ENCODE measurements around the gene SF3A2. TPM values are rescaled to one million over a fixed set of nuclear protein-coding genes. Genes with fewer than 3 reads are reported as not detected.

Gene SF3A2
- total RNA-seq, 1 donor from 2014 or later, result 141 TPM

DNA sequence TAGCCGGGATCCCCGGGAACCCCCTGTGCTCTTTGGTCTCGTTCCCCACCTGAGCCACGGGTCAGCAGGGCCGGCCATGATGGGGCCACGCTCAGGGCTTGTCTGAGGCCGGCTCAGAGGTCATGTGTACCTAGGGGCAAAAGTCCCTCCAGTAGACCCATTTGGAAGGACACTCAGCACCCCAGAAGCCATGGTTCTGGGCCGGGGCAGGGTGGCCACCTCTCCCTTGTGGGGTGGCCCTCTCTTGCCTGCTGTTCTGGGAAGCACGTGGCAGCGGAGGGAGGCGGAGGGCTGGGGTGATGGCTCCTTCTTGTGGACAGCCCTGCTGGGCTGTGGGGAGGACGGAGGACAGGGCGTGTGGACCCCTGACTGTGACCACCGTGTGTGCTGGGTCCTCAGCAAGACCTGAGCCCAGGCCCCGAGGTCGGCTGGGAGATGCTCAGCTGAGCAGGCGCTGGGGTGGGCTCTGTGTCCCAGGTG, 51.8 kb downstream of the SF3A2 start:
- intact Hi-C loops (cut with micrococcal nuclease), result no loop called here

DNA sequence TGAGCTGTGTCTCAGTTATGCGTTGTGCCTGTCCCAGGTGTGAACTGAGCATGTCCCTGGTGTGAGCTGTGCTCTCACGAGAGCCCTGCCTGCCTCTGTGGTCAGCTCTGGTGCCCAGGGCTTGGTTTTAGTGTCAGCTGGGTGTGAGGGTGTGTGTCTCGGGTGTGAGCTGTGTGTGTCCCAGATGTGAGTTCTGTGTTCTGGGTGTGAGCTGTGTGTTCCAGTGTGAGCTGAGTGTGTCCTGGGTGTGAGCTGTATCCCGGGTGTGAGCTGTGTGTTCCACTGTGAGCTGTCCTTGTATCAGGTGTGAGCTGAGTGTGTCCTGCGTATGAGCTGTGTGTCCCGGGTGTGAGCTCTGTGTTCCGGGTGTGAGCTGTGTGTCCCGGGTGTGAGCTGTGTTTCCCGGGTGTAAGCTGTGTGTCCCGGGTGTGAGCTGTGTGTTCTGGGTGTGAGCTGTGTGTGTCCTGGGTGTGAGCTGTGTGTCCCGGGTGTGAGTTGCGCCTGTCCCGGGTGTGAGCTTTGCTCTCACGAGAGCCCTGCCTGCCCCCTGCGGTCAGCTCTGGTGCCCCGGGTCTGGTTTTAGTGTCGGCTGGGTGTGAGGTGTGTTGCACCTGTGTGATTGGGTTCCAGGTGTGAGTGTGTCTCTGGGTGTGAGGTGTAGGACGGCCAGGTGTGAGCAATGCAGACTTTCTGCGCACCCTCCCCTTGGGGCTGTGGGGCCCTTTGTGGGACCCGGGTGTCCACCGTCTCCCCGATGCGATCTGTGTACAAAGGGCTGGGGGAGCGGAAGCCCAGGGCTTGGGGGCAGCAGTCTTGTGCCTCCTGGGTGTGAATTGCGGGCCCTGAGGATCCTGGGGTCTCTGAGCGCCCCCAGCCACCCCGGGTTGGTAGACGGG, 52.4 kb downstream of the SF3A2 start:
- intact Hi-C loops (cut with micrococcal nuclease), result loop anchor here (1.0 kb wide), 1 partner anchor 38 kb away; no protein-coding TSS in a partner anchor

DNA sequence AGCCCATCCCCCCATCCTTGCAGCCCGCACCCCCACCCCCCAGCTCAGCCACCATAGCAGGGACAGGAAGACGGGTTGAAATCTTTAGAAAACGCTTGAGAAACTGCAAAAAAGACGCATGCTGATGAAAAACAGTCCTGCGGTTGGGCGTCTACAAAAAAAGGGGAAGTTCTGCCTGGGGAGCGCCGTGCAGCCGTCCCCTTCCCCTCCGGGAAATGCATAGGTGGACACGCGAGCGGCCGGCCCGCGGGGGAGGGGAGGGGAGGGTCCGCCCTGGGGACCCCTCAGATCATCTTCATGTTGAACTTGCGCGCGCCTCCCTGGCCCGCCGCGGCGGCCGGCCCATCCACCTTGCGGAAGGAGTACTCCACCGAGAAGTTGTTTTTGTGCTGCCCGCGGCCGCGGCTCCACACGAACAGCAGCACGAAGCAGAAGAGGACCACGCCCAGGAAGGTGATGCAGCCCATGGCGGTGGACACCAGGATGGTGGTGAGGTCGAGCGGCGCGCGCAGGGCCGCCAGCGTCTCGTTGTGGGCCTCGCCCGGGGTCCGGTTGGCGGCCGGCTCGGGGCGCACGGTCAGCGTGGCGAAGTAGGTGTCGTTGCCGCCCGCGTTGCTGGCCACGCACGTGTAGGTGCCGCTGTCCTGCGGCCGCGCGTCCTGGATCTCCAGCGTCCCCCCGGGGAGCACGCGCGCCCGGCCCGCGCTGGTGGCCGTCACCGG, 53.3 kb downstream of the SF3A2 start:
- intact Hi-C loops (cut with micrococcal nuclease), result loop anchor here (1.0 kb wide), 1 partner anchor 37 kb away; no protein-coding TSS in a partner anchor

DNA sequence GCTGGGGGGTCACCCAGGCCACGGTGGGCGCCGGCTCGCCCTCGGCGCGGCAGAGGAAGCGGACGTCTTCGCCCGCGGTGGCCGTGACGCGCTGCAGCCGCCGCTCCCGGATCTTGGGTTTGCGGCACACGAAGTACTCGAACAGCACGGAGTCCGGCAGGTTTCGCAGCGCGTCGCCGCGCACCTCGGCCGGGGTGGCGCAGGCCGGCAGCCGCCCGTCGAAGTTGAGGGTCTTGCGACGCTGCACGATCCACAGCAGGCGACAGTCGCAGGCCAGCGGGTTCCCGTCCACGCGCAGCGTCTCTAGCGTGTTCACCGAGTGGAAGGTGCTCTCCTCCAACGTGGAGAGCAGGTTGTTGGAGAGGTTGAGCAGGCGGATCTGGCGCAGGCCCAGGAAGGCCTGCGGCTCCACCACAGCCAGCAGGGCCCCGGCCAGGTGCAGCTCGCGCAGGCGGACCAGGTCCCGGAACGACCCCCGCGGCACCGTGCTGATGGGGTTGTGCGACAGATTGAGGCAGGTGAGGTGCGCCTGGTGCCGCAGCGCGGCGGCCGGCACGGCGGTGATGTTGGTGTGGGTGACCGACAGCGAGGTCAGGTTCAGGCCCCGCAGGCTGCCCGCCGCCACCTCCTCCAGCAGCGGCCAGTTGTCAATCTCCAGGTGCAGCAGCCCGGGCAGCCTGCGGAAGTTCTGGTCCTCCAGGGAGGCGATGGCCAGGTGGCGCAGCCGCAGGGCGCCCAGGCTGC, 54.0 kb downstream of the SF3A2 start:
- intact Hi-C loops (cut with micrococcal nuclease), result no loop called here

DNA sequence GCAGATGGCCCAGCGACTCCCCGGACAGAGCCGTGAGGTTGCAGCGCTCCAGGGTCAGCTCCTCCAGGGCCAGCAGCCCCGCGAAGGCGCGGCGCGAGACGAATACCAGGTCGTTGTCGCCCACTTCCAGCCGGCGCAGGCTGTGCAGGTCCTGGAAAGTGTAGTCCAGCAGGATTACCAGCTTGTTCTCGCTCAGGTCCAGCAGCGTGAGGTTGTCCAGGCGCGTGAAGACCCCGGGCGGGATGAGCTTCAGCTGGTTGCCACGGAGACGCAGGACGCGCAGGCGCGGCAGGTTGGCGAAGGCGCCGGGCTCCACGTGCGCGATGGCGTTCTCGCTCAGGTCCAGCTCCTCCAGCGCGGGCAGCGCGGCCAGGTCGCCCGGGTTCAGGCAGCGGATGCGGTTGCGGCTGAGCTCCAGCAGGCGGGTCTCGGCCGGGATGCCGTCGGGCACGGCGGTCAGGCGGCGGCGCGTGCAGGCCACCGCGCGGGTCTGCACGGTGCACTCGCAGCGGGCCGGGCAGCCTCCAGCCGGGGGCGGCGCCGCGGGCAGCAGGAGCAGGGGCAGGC, 54.6 kb downstream of the SF3A2 start:
- intact Hi-C loops (cut with micrococcal nuclease), result no loop called here

DNA sequence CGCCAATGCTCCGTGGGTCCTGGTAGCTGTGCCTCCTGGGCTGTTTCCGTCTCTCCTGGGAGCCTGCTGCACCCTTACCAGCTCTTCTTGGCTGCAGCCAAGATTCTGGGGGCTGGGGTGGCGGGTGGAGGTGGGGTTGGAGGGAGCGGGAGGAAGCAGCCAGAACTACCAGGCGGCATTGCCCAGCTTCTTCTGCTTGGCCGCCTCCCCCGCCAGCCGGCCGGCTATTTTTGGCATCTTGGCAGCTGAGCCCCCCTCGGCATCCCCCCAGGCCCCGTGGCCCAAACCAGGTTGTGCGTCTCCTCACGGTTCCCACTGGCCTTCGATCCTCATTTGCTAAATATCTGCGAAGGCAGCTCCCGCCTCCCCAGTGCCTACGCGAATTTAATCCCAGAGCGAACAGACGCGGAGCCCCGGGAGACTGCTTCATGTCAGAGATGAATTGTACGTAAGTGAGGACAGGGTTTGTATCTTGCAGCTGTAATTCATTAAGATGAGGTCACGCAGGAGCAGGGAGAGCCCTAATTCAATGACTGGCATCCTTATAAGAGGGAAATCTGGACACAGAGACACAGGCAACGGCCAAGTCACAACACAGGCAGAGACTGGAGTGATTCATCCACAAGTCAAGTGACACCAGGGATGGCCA, 58.2 kb downstream of the SF3A2 start:
- intact Hi-C loops (cut with micrococcal nuclease), result no loop called here

DNA sequence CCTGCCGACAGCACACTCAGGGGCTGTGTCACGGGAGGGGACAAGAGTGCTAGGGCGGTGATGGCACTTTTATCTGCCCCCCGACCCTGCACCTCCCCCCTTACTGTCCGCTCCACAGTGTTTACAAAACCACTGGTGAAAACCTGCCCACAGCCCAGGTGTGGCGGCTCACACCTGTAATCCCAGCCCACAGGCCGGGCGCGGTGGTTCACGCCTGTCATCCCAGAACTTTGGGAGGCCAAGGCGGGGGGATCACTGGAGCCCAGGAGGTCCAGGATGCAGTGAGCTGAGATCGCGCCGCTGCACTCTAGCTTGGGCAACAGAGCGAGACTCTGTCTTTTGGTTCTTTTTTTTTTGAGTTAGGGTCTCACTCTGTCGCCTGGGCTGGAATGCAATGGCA, 59.5 kb downstream of the SF3A2 start:
- intact Hi-C loops (cut with micrococcal nuclease), result no loop called here

Other genes with a start within 250 kb of the SF3A2 start
- gene BTBD2, start 221.1 kb upstream of the SF3A2 start, total RNA-seq, result 34.2 and 44.9 TPM in 2 replicates
- 205 and 213 TPM in 2 replicates for gene MKNK2, start 185.6 kb upstream of the SF3A2 start, total RNA-seq
- 244 and 254 TPM in 2 replicates for gene MOB3A, start 140.5 kb upstream of the SF3A2 start, total RNA-seq
- gene IZUMO4, start 139.9 kb upstream of the SF3A2 start, total RNA-seq, result 15.4 and 19.1 TPM in 2 replicates
- 126 and 139 TPM in 2 replicates for gene AP3D1, start 85.3 kb upstream of the SF3A2 start, total RNA-seq
- gene DOT1L, start 72.9 kb upstream of the SF3A2 start, total RNA-seq, result 70.1 and 73.4 TPM in 2 replicates
- 64.7 and 65.7 TPM in 2 replicates for gene PLEKHJ1, start 495 bp upstream of the SF3A2 start, total RNA-seq
- 3.6 and 5.4 TPM in 2 replicates for gene AMH, start 12.5 kb downstream of the SF3A2 start, total RNA-seq
- gene JSRP1, start 19.6 kb downstream of the SF3A2 start, total RNA-seq, result not detected in 2 replicates
- gene PEAK3, start 45.4 kb downstream of the SF3A2 start, total RNA-seq, result 1.2 TPM in 2 replicates
- 0.32 and 0.41 TPM in 2 replicates for gene LINGO3, start 71.3 kb downstream of the SF3A2 start, total RNA-seq
- gene LSM7, start 91.8 kb downstream of the SF3A2 start, total RNA-seq, result 119 and 122 TPM in 2 replicates
- gene SPPL2B, start 91.9 kb downstream of the SF3A2 start, total RNA-seq, result 81.9 and 88.7 TPM in 2 replicates
- gene TMPRSS9, start 123.4 kb downstream of the SF3A2 start, total RNA-seq, result not detected in 2 replicates
- 67.4 and 74.6 TPM in 2 replicates for gene TIMM13, start 190.8 kb downstream of the SF3A2 start, total RNA-seq
- 93.1 and 95.0 TPM in 2 replicates for gene LMNB2, start 220.1 kb downstream of the SF3A2 start, total RNA-seq
- gene GADD45B, start 239.3 kb downstream of the SF3A2 start, total RNA-seq, result 72.4 and 85.8 TPM in 2 replicates

Data from T-helper 1 cell treated with Interleukin-12 subunit alpha and Interleukin-12 subunit beta and Interleukin-4 antibody, amounts not matched to agents 30 ng/mL and 1 ng/mL, for 36 hours (primary cell).